Liver (tissue), 3 donors: ENCODE results near the gene OSCAR.

Experiments used
- ATF3 ChIP-seq: IDR thresholded peaks from 2 replicates; pipeline ENCODE4 v1.6.1; 2016; ENCODE audit warnings: antibody characterized with exemption
- CTCF ChIP-seq: fragments of 150-350 bp; IDR thresholded peaks from 2 replicates; pipeline ENCODE4 v1.5.1; 2017; ENCODE audit warnings: improper control_type of control experiment, low read depth, low read length; ENCODE audit not compliant: missing input control
- EGR1 ChIP-seq, 2 donors: IDR thresholded peaks; 2 replicates each; pipeline ENCODE4 v1.6.1; 2016 to 2018; ENCODE audit warnings: antibody characterized with exemption in 2 of 2, low read depth in 2 of 2
- FOXA1 ChIP-seq: IDR thresholded peaks from 2 replicates; pipeline ENCODE4 v1.6.1; 2016; ENCODE audit warnings: antibody characterized with exemption
- GABPA ChIP-seq, 2 donors: IDR thresholded peaks in 1 of 2; conservative IDR thresholded peaks in 1 of 2; 2 replicates each; pipeline ENCODE4 v1.6.1; 2016; ENCODE audit warnings: antibody characterized with exemption in 2 of 2, mild to moderate bottlenecking in 1 of 2, moderate library complexity in 1 of 2
- JUND ChIP-seq, 2 donors: IDR thresholded peaks; 2 replicates each; pipeline ENCODE4 v1.6.1; 2016; ENCODE audit warnings: antibody characterized with exemption in 2 of 2
- MAX ChIP-seq: IDR thresholded peaks from 2 replicates; pipeline ENCODE4 v1.6.1; 2016; ENCODE audit warnings: antibody characterized with exemption
- RAD21 ChIP-seq, 2 donors: IDR thresholded peaks; 2 replicates each; pipeline ENCODE4 v1.6.1; 2016; ENCODE audit warnings: antibody characterized with exemption in 2 of 2, mild to moderate bottlenecking in 2 of 2
- REST ChIP-seq: IDR thresholded peaks from 2 replicates; pipeline ENCODE4 v1.6.1; 2016; ENCODE audit warnings: antibody characterized with exemption, mild to moderate bottlenecking
- RXRA ChIP-seq, 2 donors: IDR thresholded peaks; 2 replicates each; pipeline ENCODE4 v1.6.1; 2017 to 2018; ENCODE audit warnings: antibody characterized with exemption in 2 of 2, mild to moderate bottlenecking in 1 of 2
- SP1 ChIP-seq: IDR thresholded peaks from 2 replicates; pipeline ENCODE4 v1.6.1; 2018; ENCODE audit warnings: antibody characterized with exemption, mild to moderate bottlenecking
- TAF1 ChIP-seq: conservative IDR thresholded peaks from 2 replicates; pipeline ENCODE4 v1.6.1; 2016; ENCODE audit warnings: antibody characterized with exemption, mild to moderate bottlenecking
- YY1 ChIP-seq: IDR thresholded peaks from 2 replicates; pipeline ENCODE4 v1.6.1; 2016; ENCODE audit warnings: antibody characterized with exemption, mild to moderate bottlenecking
- ZBTB33 ChIP-seq: IDR thresholded peaks from 2 replicates; pipeline ENCODE4 v1.6.1; 2016; ENCODE audit warnings: antibody characterized with exemption
- donor health status: healthy.
- donor health status: healthy.

- TF ChIP-seq MAX = no peak
- TF ChIP-seq CTCF = no peak
- TF ChIP-seq GABPA (IDR thresholded peaks at IDR 0.05 in 1 of 2, conservative IDR thresholded peaks at IDR 0.05 in 1 of 2) = no peak
- TF ChIP-seq TAF1 = no peak
- no peak for TF ChIP-seq EGR1 (IDR thresholded peaks at IDR 0.05; ENCODE audit: low read depth in 2 of 2)
- no peak for TF ChIP-seq YY1
- TF ChIP-seq REST = no peak
- no peak for TF ChIP-seq RXRA (IDR thresholded peaks at IDR 0.05)
- TF ChIP-seq JUND (IDR thresholded peaks at IDR 0.05) = no peak
- TF ChIP-seq SP1 = no peak
- no peak for TF ChIP-seq FOXA1
- TF ChIP-seq RAD21 (IDR thresholded peaks at IDR 0.05) = no peak
- no peak for TF ChIP-seq ZBTB33
- TF ChIP-seq ATF3 = no peak
Observed at GRCh38 chr19:54063350-54064116, 37.1 kb downstream of the OSCAR start, which contains the start of gene VSTM1.
